Motor neuron (in vitro differentiated cells): ENCODE data around the gene TRABD2A. TPM values are rescaled to one million over a fixed set of nuclear protein-coding genes. Genes with fewer than 3 reads are reported as not detected.

Experiments used
- ATAC-seq, 8 experiments: fragments of 200-7000 bp; cut with Tn5 transposase; replicated peaks in 6 of 8; 2 replicates each; pipeline ENCODE4 v1.8.0; 2021; ENCODE audit warnings: mild to moderate bottlenecking in 8 of 8, moderate library complexity in 8 of 8
- H3K27ac ChIP-seq, 2 donors: fragments of 250-450 bp; sonication (Bioruptor Pico); 2 replicates each; pipeline ENCODE4 v1.9.0; 2021; ENCODE audit warnings: antibody characterized with exemption in 2 of 2, mild to moderate bottlenecking in 2 of 2, moderate library complexity in 1 of 2
- H3K4me1 ChIP-seq, 2 donors: fragments of 250-450 bp; sonication (Bioruptor Pico); replicated peaks in 1 of 2; 2 replicates each; pipeline ENCODE4 v1.6.1; 2021; ENCODE audit warnings: antibody characterized with exemption in 2 of 2, mild to moderate bottlenecking in 2 of 2, moderate library complexity in 1 of 2
- H3K4me3 ChIP-seq, 5 donors: fragments of 250-450 bp; sonication (Bioruptor Pico); 2 replicates each; pipeline ENCODE4 v1.9.0; 2021; ENCODE audit warnings: antibody characterized with exemption in 5 of 5, mild to moderate bottlenecking in 5 of 5, moderate library complexity in 4 of 5
- WGBS, 10 experiments: fragments of 450-650 bp; shearing (Covaris generic); methylation state at CpG; one replicate each; pipeline ENCODE4 v1.0.0; 2022; 5-methylcytosine and 5-hydroxymethylcytosine counted together
- in situ Hi-C, 9 experiments: fragments of 400-800 bp; cut with MboI; loops; one replicate each; pipeline ENCODE4 v1.15.0; 2021; ENCODE audit warnings: low sequenced_read_pairs in 9 of 9, low pct_unique_long_range_greater_than_20kb in 2 of 9; ENCODE audit not compliant: unreplicated experiment in 9 of 9
- total RNA-seq, 8 experiments: library from RNA; unstranded; fragments of 300-600 nt; gene quantifications; 2 replicates each; pipeline versions ENCODE4 v1.2.3 to v1.2.4, GENCODE V29; 2022

Gene TRABD2A
- total RNA-seq, 8 experiments from 2014 or later = 0.65 to 5.4 (median 2.8) TPM

DNA sequence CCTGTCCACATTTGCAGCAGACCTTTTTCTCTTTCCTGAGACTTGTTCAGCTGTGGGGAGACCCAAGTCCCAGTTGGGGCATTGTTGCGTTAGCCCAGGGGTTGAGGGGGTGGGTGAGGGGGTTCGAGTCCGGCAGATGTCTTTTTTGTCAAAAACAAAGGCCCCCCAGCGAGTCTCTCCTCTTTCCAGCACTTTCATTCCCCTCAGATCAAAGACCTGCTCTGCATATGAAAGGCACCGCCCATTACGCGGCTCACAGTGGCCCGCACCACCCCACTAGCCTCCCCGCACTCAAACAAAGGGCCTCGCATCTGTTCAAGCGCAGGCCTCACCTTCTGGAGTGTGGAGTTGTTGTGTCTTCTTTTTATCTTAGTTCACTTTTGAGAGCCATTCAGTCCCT lies 25.2 kb downstream of the TRABD2A start:
- Histone ChIP-seq H3K4me1 (peaks cover 0 to 6% of the 10 kb centered on the region in 2 donors), H3K27ac (no peak overlapping the region), H3K4me3 (no peak overlapping the region)
- WGBS, 10 experiments = 4 to 27% methylated on average over 4 to 7 of the region's 11 CpGs; no CpG with 5 or more reads in 8 of the 10 experiments
- ATAC-seq = peak in 4 of 8 experiments; percentile 18 to 81 (median 70)
- in situ Hi-C loops = loop anchor here in 1 of 9 experiments (25.0 kb wide), 1 partner anchor 368 kb away; no protein-coding TSS in a partner anchor

DNA sequence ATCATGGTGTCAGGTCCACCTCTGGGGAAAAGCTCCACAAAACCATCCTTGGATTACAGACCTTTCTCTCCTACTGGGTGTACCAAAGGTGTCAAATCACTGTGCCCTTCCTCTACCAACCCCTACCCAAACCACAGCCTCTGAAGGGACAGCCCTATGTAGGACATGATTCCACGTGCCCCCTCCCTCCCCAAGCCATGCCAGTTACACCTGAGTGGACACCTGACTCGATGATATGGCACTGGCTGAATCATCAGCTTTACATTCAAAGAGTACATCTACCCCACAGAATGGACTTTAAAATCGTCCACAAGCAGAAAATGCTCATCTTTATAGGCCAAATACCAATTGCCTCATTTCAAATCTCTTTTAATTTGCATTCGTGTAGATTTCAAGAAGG lies 26.0 kb downstream of the TRABD2A start:
- no peak overlapping the region for H3K4me3 ChIP-seq
- WGBS, 10 experiments = 20 to 80% (median 48%) methylated on average over 1 to 3 of the region's 4 CpGs
- peaks cover 0 to 6% of the 10 kb centered on the region in 2 donors for H3K4me1 ChIP-seq
- no peak overlapping the region for H3K27ac ChIP-seq
- in situ Hi-C loops = loop anchor here in 1 of 9 experiments (25.0 kb wide), 1 partner anchor 368 kb away; no protein-coding TSS in a partner anchor
- ATAC-seq = no peak

GRCh38 chr2:84851876-84852275 lies 29.0 kb downstream of the TRABD2A start:
- WGBS, 10 experiments = 21 to 100% (median 77%) methylated on average over 1 to 3 of the region's 3 CpGs; no CpG with 5 or more reads in 4 of the 10 experiments
- no peak for ATAC-seq
- Histone ChIP-seq H3K27ac (no peak overlapping the region), H3K4me3 (no peak overlapping the region), H3K4me1 (peaks cover 0 to 6% of the 10 kb centered on the region in 2 donors)
- in situ Hi-C loops = loop anchor here in 1 of 9 experiments (25.0 kb wide), 1 partner anchor 365 kb away; no protein-coding TSS in a partner anchor

- Histone ChIP-seq H3K4me3 (no peak overlapping the region), H3K4me1 (peaks cover 0 to 1% of the 10 kb centered on the region in 2 donors), H3K27ac (no peak overlapping the region)
- in situ Hi-C loops = loop anchor here in 1 of 9 experiments (25.0 kb wide), 1 partner anchor 363 kb away; no protein-coding TSS in a partner anchor
- no peak for ATAC-seq
- 89 to 100% (median 96%) methylated on average over 2 to 4 of the region's 4 CpGs; no CpG with 5 or more reads in 6 of the 10 experiments for WGBS, 10 experiments
Observed at GRCh38 chr2:84850471-84850870, 30.4 kb downstream of the TRABD2A start.

GRCh38 chr2:84849271-84849952 lies 31.5 kb downstream of the TRABD2A start:
- H3K4me3 ChIP-seq = no peak overlapping the region
- no peak overlapping the region for H3K27ac ChIP-seq
- WGBS, 10 experiments = 66 to 94% (median 83%) methylated on average over 2 to 7 of the region's 8 CpGs; no CpG with 5 or more reads in 2 of the 10 experiments
- H3K4me1 ChIP-seq = no peaks in the 10 kb centered on the region
- ATAC-seq = no peak
- in situ Hi-C loops = loop anchor here in 1 of 9 experiments (25.0 kb wide), 1 partner anchor 212 kb away; no protein-coding TSS in a partner anchor

GRCh38 chr2:84847326-84848050 lies 33.4 kb downstream of the TRABD2A start:
- H3K27ac ChIP-seq = no peak overlapping the region
- no peak overlapping the region for H3K4me3 ChIP-seq
- H3K4me1 ChIP-seq = no peaks in the 10 kb centered on the region
- in situ Hi-C loops = loop anchor here in 1 of 9 experiments (25.0 kb wide), 1 partner anchor 210 kb away; no protein-coding TSS in a partner anchor
- ATAC-seq = no peak
- WGBS, 10 experiments = 0 to 100% (median 76%) methylated on average over 1 to 3 of the region's 5 CpGs

DNA sequence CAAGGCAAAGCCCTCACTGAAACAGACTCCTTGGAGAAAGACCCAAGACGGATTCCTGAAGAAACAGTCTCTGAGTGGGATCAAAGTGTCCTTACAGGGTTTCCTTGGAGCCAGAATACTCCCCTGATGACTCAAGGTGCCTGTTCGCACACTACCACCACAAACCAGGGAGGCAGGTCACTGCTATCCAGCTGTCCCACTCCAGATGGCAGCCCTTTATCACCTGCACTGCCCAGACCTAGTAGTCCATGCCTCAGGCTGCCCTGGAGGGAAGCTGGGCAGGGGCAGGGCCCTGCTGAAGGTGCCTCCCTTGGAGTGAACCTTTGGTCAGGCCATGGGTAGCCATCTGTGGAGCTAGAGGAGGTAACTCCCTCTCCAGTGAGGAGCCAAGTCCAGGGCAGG lies 34.1 kb downstream of the TRABD2A start:
- WGBS, 10 experiments = 60 to 100% (median 100%) methylated on average over 1 of the region's 2 CpGs; no CpG with 5 or more reads in 7 of the 10 experiments
- Histone ChIP-seq H3K4me1 (no peaks in the 10 kb centered on the region), H3K27ac (no peak overlapping the region), H3K4me3 (no peak overlapping the region)
- peak in 2 of 8 experiments; percentile 37 to 81 for ATAC-seq
- in situ Hi-C loops = loop anchor here in 1 of 9 experiments (25.0 kb wide), 1 partner anchor 209 kb away; no protein-coding TSS in a partner anchor

GRCh38 chr2:84846041-84846663 lies 34.7 kb downstream of the TRABD2A start:
- Histone ChIP-seq H3K27ac (no peak overlapping the region), H3K4me1 (no peaks in the 10 kb centered on the region), H3K4me3 (no peak overlapping the region)
- ATAC-seq = peak in 1 of 8 experiments; percentile 26
- in situ Hi-C loops = loop anchor here in 1 of 9 experiments (25.0 kb wide), 1 partner anchor 209 kb away; no protein-coding TSS in a partner anchor
- WGBS, 10 experiments = 0 to 94% (median 80%) methylated on average over 1 to 3 of the region's 5 CpGs; no CpG with 5 or more reads in 5 of the 10 experiments

DNA sequence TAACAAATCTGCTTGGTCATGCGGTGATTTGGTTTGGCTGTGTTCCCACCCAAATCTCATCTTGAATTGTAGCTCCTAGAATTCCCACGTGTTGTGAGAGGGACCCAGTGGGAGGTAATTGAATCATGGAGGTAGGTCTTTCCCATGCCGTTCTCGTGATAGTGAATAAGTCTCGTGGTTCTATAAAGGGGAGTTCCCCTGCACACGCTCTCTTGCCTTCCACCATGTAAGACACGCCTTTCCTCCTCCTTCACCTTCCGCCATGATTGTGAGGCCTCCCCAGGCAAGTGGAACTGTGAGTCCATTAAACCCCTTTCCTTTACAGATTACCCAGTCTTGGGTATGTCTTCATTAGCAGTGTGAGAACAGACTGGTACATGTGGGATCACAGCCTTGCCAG lies 36.7 kb downstream of the TRABD2A start:
- 93 to 100% (median 98%) methylated on average over 1 to 5 of the region's 8 CpGs; no CpG with 5 or more reads in 6 of the 10 experiments for WGBS, 10 experiments
- H3K4me1 ChIP-seq = no peaks in the 10 kb centered on the region
- no peak overlapping the region for H3K4me3 ChIP-seq
- in situ Hi-C loops = loop anchor here in 1 of 9 experiments (25.0 kb wide), 1 partner anchor 207 kb away; no protein-coding TSS in a partner anchor
- ATAC-seq = no peak
- H3K27ac ChIP-seq = no peak overlapping the region

DNA sequence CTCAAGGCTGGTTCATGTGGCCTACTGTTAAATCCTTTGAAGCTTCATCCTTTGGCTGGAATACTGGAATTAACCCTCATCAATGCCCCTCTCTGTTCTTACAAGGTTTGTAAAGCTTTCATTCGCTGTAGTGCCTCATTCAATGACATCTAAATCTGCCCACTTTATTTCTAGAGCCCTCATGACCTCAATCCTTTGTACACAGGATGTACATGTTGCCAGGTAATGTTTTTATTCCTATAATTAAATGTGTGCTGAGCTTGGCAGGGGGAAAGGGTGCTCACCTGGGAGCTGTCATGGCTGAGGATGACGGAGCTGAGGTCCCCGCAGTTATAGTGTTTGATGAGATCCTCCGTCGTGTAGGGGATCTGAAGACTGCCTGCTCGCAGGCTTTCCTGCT lies 39.3 kb downstream of the TRABD2A start:
- Histone ChIP-seq H3K4me3 (no peak overlapping the region), H3K27ac (no peak overlapping the region), H3K4me1 (no peaks in the 10 kb centered on the region)
- in situ Hi-C loops = loop anchor here in 1 of 9 experiments (25.0 kb wide), 1 partner anchor 204 kb away; no protein-coding TSS in a partner anchor
- no peak for ATAC-seq
- WGBS, 10 experiments = 40 to 100% (median 97%) methylated on average over 1 to 5 of the region's 6 CpGs; no CpG with 5 or more reads in 3 of the 10 experiments

- WGBS, 10 experiments = 9 to 95% (median 53%) methylated on average over 1 to 3 of the region's 3 CpGs
- no peak overlapping the region for H3K4me3 ChIP-seq
- H3K4me1 ChIP-seq = no peaks in the 10 kb centered on the region
- in situ Hi-C loops = loop anchor here in 1 of 9 experiments (25.0 kb wide), 1 partner anchor 203 kb away; no protein-coding TSS in a partner anchor
- ATAC-seq = peak in 3 of 8 experiments; percentile 22 to 98 (median 96)
- no peak overlapping the region for H3K27ac ChIP-seq
Observed at GRCh38 chr2:84840306-84840705, 40.6 kb downstream of the TRABD2A start.

- no peak for ATAC-seq
- 20 to 100% (median 83%) methylated on average over 1 to 4 of the region's 4 CpGs; no CpG with 5 or more reads in 3 of the 10 experiments for WGBS, 10 experiments
- Histone ChIP-seq H3K4me1 (no peaks in the 10 kb centered on the region), H3K4me3 (no peak overlapping the region), H3K27ac (no peak overlapping the region)
- in situ Hi-C loops = loop anchor here in 1 of 9 experiments (25.0 kb wide), 1 partner anchor 203 kb away; no protein-coding TSS in a partner anchor
Observed at GRCh38 chr2:84839851-84840250, 41.0 kb downstream of the TRABD2A start.
